Ovary (tissue), 3 donors: Measurements from ENCODE around the gene GNA12.

ENCODE experiments used
- CTCF ChIP-seq, 3 donors: fragments of 450-650 bp in 2 of 3; fragments of 200-600 bp in 1 of 3; IDR thresholded peaks; one replicate each; pipeline versions ENCODE4 v1.5.1 to v1.8.0; 2016 to 2022; ENCODE audit warnings: antibody characterized with exemption in 3 of 3, mild to moderate bottlenecking in 1 of 3
- POLR2A ChIP-seq: fragments of 450-650 bp; IDR thresholded peaks from one replicate; pipeline ENCODE4 v1.6.1; 2017; ENCODE audit warnings: antibody characterized with exemption, mild to moderate bottlenecking, moderate library complexity
- donor health status: DM: no; HTN: no; CAD: no.

GRCh38 chr7:2795906-2796305 lies 48.2 kb downstream of the GNA12 start:
- TF ChIP-seq POLR2A (no peak), CTCF (IDR thresholded peaks at IDR 0.05) (no peak)
